GM18868 (cell line): ENCODE data around the gene CNGA3.

Experiments used
- ATAC-seq: cut with Tn5 transposase; IDR thresholded peaks from one replicate; pipeline ENCODE4 v1.9.1; 2021; ENCODE audit warnings: mild to moderate bottlenecking, moderate library complexity; ENCODE audit not compliant: unreplicated experiment

The CNGA3 gene

GRCh38 chr2:98438190-98439133, 92.2 kb downstream of the CNGA3 start:
- no peak for ATAC-seq

GRCh38 chr2:98441706-98442450, 95.6 kb downstream of the CNGA3 start:
- no peak for ATAC-seq

- ATAC-seq = no peak
Observed at GRCh38 chr2:98442488-98442887, 96.2 kb downstream of the CNGA3 start.

- ATAC-seq = peak; percentile 84
Observed at GRCh38 chr2:98444436-98445176, 98.3 kb downstream of the CNGA3 start, which contains the start of gene INPP4A. Gene INPP4A, plus strand, starts transcription at chr2:98444858. Its CDS starts 75,191 bp downstream, at chr2:98520049.

- ATAC-seq = peak; percentile 29
Observed at GRCh38 chr2:98445177-98445682, 99.0 kb downstream of the CNGA3 start.

GRCh38 chr2:98445683-98446581, 99.7 kb downstream of the CNGA3 start:
- ATAC-seq = no peak

- ATAC-seq = no peak
Observed at GRCh38 chr2:98446850-98447249, 100.6 kb downstream of the CNGA3 start.
